Neuronal stem cell (in vitro differentiated cells): ENCODE measurements around the gene DIRAS3.

Experiments used
- DNase-seq: peaks from one replicate; pipeline ENCODE4 v3.0.0-alpha.2; 2013; ENCODE audit warnings: low spot score
- H2AFZ ChIP-seq: one replicate; pipeline ENCODE4 v1.6.1; 2013; ENCODE audit warnings: mild to moderate bottlenecking, low read length, inconsistent platforms
- H2AK5ac ChIP-seq: 2 replicates; pipeline ENCODE4 v1.6.1; 2013; ENCODE audit warnings: low read depth, mild to moderate bottlenecking, inconsistent platforms, low read length, moderate library complexity, mixed read lengths
- H2BK120ac ChIP-seq: 2 replicates; pipeline ENCODE4 v1.6.1; 2013; ENCODE audit warnings: low read depth, mild to moderate bottlenecking, inconsistent platforms, low read length, moderate library complexity, mixed read lengths
- H2BK12ac ChIP-seq: one replicate; pipeline ENCODE4 v1.6.1; 2013; ENCODE audit warnings: low read length, inconsistent platforms
- H2BK15ac ChIP-seq: 2 replicates; pipeline ENCODE4 v1.6.1; 2013; ENCODE audit warnings: mild to moderate bottlenecking, low read length, inconsistent platforms, mixed read lengths
- H2BK5ac ChIP-seq: one replicate; pipeline ENCODE4 v1.6.1; 2013; ENCODE audit warnings: inconsistent platforms, mild to moderate bottlenecking, low read length, moderate library complexity
- H3K14ac ChIP-seq: one replicate; pipeline ENCODE4 v1.6.1; 2013; ENCODE audit warnings: low read length, inconsistent platforms
- H3K18ac ChIP-seq: 2 replicates; pipeline ENCODE4 v1.6.1; 2013; ENCODE audit warnings: low read length, inconsistent platforms
- H3K23ac ChIP-seq: 2 replicates; pipeline ENCODE4 v1.6.1; 2013; ENCODE audit warnings: low read depth, mild to moderate bottlenecking, mixed read lengths, low read length, inconsistent platforms; ENCODE audit not compliant: poor library complexity
- H3K27ac ChIP-seq: replicated peaks from 3 replicates; pipeline ENCODE4 v1.5.1; 2013; ENCODE audit warnings: low read length, inconsistent platforms
- H3K27me3 ChIP-seq, 3 experiments: 2 replicates each; pipeline ENCODE4 v1.6.1; 2013; ENCODE audit warnings: low read length in 3 of 3, mild to moderate bottlenecking in 2 of 3, inconsistent platforms in 1 of 3, low read depth in 1 of 3, mixed read lengths in 1 of 3, moderate library complexity in 1 of 3; ENCODE audit not compliant: control insufficient read depth in 3 of 3, insufficient read depth in 3 of 3
- H3K36me3 ChIP-seq, 2 donors: replicated peaks in 1 of 2; 2 replicates each; pipeline ENCODE4 v1.6.1; 2013; ENCODE audit warnings: low read length in 2 of 2; ENCODE audit not compliant: control insufficient read depth in 2 of 2, insufficient read depth in 2 of 2
- H3K4ac ChIP-seq: 2 replicates; pipeline ENCODE4 v1.6.1; 2013; ENCODE audit warnings: inconsistent platforms, mild to moderate bottlenecking, low read length, moderate library complexity
- H3K4me1 ChIP-seq, 2 donors: 1 replicate in 1 of 2; 2 replicates in 1 of 2; pipeline ENCODE4 v1.6.1; 2013; ENCODE audit warnings: low read length in 2 of 2, low read depth in 1 of 2; ENCODE audit not compliant: control insufficient read depth in 2 of 2, insufficient read depth in 1 of 2
- H3K4me2 ChIP-seq: one replicate; pipeline ENCODE4 v1.6.1; 2013; ENCODE audit warnings: mild to moderate bottlenecking, low read length, inconsistent platforms; ENCODE audit not compliant: insufficient read depth, poor library complexity, severe bottlenecking
- H3K4me3 ChIP-seq, 2 donors: 2 replicates each; pipeline ENCODE4 v1.5.1; 2013; ENCODE audit warnings: low read length in 2 of 2, mild to moderate bottlenecking in 2 of 2, inconsistent platforms in 1 of 2, moderate library complexity in 1 of 2
- H3K79me1 ChIP-seq: one replicate; pipeline ENCODE4 v1.6.1; 2013; ENCODE audit warnings: low read depth, mild to moderate bottlenecking, inconsistent platforms, low read length, moderate library complexity
- H3K9ac ChIP-seq: one replicate; pipeline ENCODE4 v1.6.1; 2013; ENCODE audit warnings: mild to moderate bottlenecking, low read depth, low read length, inconsistent platforms; ENCODE audit not compliant: poor library complexity
- H3K9me3 ChIP-seq, 2 donors: replicated peaks in 1 of 2; 2 replicates each; pipeline versions ENCODE3 to v1.6.1; 2013; ENCODE audit warnings: low read length in 2 of 2, mild to moderate bottlenecking in 2 of 2, inconsistent platforms in 1 of 2, low read depth in 1 of 2, mixed read lengths in 1 of 2, moderate library complexity in 1 of 2; ENCODE audit not compliant: control insufficient read depth in 2 of 2, insufficient read depth in 1 of 2
- H4K8ac ChIP-seq: one replicate; pipeline ENCODE4 v1.6.1; 2013; ENCODE audit warnings: low read depth, mild to moderate bottlenecking, inconsistent platforms, low read length, moderate library complexity
- H4K91ac ChIP-seq: one replicate; pipeline ENCODE4 v1.6.1; 2013; ENCODE audit warnings: low read length, low read depth, mild to moderate bottlenecking, inconsistent platforms; ENCODE audit not compliant: poor library complexity
- WGBS, 2 donors: extraction: QIAGEN DNeasy Blood & Tissue Kit; methylation state at CpG; one replicate each; pipeline ENCODE4 v1.1.7; 2013; ENCODE audit warnings: missing lambda C conversion rate in 2 of 2, mixed read lengths in 1 of 2; ENCODE audit not compliant: insufficient read length in 2 of 2, insufficient replicate concordance in 1 of 2; ENCODE audit errors: extremely low coverage in 2 of 2; 5-methylcytosine and 5-hydroxymethylcytosine counted together

DIRAS3 gene

GRCh38 chr1:68028566-68028965, 21.9 kb downstream of the DIRAS3 start:
- H3K4me3 ChIP-seq = no peak overlapping the region
- H2BK12ac ChIP-seq = no peak overlapping the region
- H3K4me2 ChIP-seq = no peak overlapping the region
- no peak for DNase-seq
- H3K18ac ChIP-seq = no peak overlapping the region
- H4K8ac ChIP-seq = no peak overlapping the region
- H3K9me3 ChIP-seq = no peaks in the 10 kb centered on the region
- H3K36me3 ChIP-seq = no peaks in the 10 kb centered on the region
- H3K9ac ChIP-seq = no peak overlapping the region
- no peak overlapping the region for H2AFZ ChIP-seq
- no peak overlapping the region for H3K27ac ChIP-seq
- H3K23ac ChIP-seq = no peak overlapping the region
- no peak overlapping the region for H2BK120ac ChIP-seq
- no peak overlapping the region for H3K14ac ChIP-seq
- H2BK15ac ChIP-seq = no peak overlapping the region
- WGBS, 2 donors = no CpG with 5 or more reads among the region's 3 CpGs
- H2AK5ac ChIP-seq = no peak overlapping the region
- no peak overlapping the region for H4K91ac ChIP-seq
- no peaks in the 10 kb centered on the region for H3K79me1 ChIP-seq
- H3K4ac ChIP-seq = no peak overlapping the region
- no peaks in the 10 kb centered on the region for H3K27me3 ChIP-seq
- H3K4me1 ChIP-seq = no peaks in the 10 kb centered on the region
- no peak overlapping the region for H2BK5ac ChIP-seq

- WGBS, 2 donors = no CpG with 5 or more reads among the region's 2 CpGs
- H3K4me1 ChIP-seq = no peaks in the 10 kb centered on the region
- no peaks in the 10 kb centered on the region for H3K36me3 ChIP-seq
- no peak overlapping the region for H3K9ac ChIP-seq
- H3K9me3 ChIP-seq = no peaks in the 10 kb centered on the region
- H3K4me2 ChIP-seq = no peak overlapping the region
- H2BK5ac ChIP-seq = no peak overlapping the region
- no peaks in the 10 kb centered on the region for H3K27me3 ChIP-seq
- no peak overlapping the region for H2AFZ ChIP-seq
- no peak overlapping the region for H2BK120ac ChIP-seq
- DNase-seq = no peak
- no peak overlapping the region for H3K4me3 ChIP-seq
- H3K14ac ChIP-seq = no peak overlapping the region
- H3K4ac ChIP-seq = no peak overlapping the region
- no peak overlapping the region for H2BK12ac ChIP-seq
- H3K23ac ChIP-seq = no peak overlapping the region
- H2BK15ac ChIP-seq = no peak overlapping the region
- no peak overlapping the region for H3K18ac ChIP-seq
- H4K91ac ChIP-seq = no peak overlapping the region
- no peak overlapping the region for H2AK5ac ChIP-seq
- no peaks in the 10 kb centered on the region for H3K79me1 ChIP-seq
- no peak overlapping the region for H4K8ac ChIP-seq
- no peak overlapping the region for H3K27ac ChIP-seq
These were observed 25.6 kb downstream of the DIRAS3 start for GRCh38 chr1:68024635-68025338.

- Histone ChIP-seq H3K36me3 (no peaks in the 10 kb centered on the region), H3K14ac (no peak overlapping the region), H4K8ac (no peak overlapping the region), H2BK12ac (no peak overlapping the region), H2AK5ac (no peak overlapping the region), H3K27me3 (no peaks in the 10 kb centered on the region), H2BK5ac (no peak overlapping the region), H4K91ac (no peak overlapping the region), H3K27ac (no peak overlapping the region), H3K23ac (no peak overlapping the region), H3K9me3 (no peaks in the 10 kb centered on the region), H3K4me2 (no peak overlapping the region), H2AFZ (peak overlapping the region; percentile 25), H3K79me1 (no peaks in the 10 kb centered on the region), H3K9ac (no peak overlapping the region), H2BK15ac (no peak overlapping the region), H3K18ac (no peak overlapping the region), H3K4ac (no peak overlapping the region), H3K4me3 (no peak overlapping the region), H2BK120ac (no peak overlapping the region), H3K4me1 (peaks cover 0 to 7% of the 10 kb centered on the region in 2 donors)
- WGBS, 2 donors = no CpG with 5 or more reads among the region's 2 CpGs
- DNase-seq = no peak
These were observed 34.0 kb downstream of the DIRAS3 start for GRCh38 chr1:68016381-68016780.

GRCh38 chr1:68015971-68016370, 34.5 kb downstream of the DIRAS3 start:
- H2BK15ac ChIP-seq = no peak overlapping the region
- H2BK5ac ChIP-seq = no peak overlapping the region
- H3K14ac ChIP-seq = no peak overlapping the region
- peak overlapping the region; percentile 25 for H2AFZ ChIP-seq
- no peak overlapping the region for H3K4me3 ChIP-seq
- no peak overlapping the region for H4K91ac ChIP-seq
- H4K8ac ChIP-seq = no peak overlapping the region
- H3K27ac ChIP-seq = no peak overlapping the region
- H3K4me1 ChIP-seq = peaks cover 0 to 7% of the 10 kb centered on the region in 2 donors
- no peak overlapping the region for H3K4me2 ChIP-seq
- H2BK120ac ChIP-seq = no peak overlapping the region
- H3K79me1 ChIP-seq = no peaks in the 10 kb centered on the region
- H3K9me3 ChIP-seq = no peaks in the 10 kb centered on the region
- no CpG with 5 or more reads among the region's 3 CpGs for WGBS, 2 donors
- no peak for DNase-seq
- H3K18ac ChIP-seq = no peak overlapping the region
- no peak overlapping the region for H3K4ac ChIP-seq
- no peak overlapping the region for H2AK5ac ChIP-seq
- no peak overlapping the region for H2BK12ac ChIP-seq
- H3K36me3 ChIP-seq = no peaks in the 10 kb centered on the region
- H3K27me3 ChIP-seq = no peaks in the 10 kb centered on the region
- no peak overlapping the region for H3K23ac ChIP-seq
- no peak overlapping the region for H3K9ac ChIP-seq
